ENCODE results near the gene IGF1R. TPM values are rescaled to one million over a fixed set of nuclear protein-coding genes. Genes with fewer than 3 reads are reported as not detected.

Gene IGF1R
- total RNA-seq, 1 experiment from 2014 or later, result 71.3 TPM

DNA sequence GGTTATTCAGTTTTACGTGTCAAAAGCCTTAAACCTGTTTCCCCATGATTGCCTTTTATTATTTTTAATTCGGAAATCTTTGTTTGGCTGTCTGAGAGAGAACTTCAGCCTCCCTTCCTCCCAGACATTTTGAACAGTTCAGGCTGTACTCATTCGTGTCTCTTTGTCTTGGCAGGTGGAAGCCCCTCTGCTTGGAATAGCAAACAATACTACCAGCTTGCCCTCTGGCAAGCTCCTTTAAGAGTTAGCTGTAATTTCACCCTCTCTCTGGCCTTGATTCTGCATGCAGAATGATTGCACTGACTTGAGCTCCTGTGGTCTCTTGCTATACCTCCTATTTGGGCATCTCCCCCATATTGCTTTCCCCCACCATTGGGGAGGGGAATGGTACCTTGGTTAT is 11.7 kb downstream of the IGF1R start:
- Histone ChIP-seq H3K27me3 (ENCODE audit: insufficient read depth, low read depth) (no peaks in the 10 kb centered on the region), H3K9me3 (ENCODE audit: insufficient read depth, low read depth) (no peaks in the 10 kb centered on the region), H3K79me2 (ENCODE audit: low read depth) (peaks cover 98% of the 10 kb centered on the region), H3K4me2 (no peak overlapping the region), H3K36me3 (ENCODE audit: low read depth) (peaks cover 5% of the 10 kb centered on the region; the same call in 1 of the 2 replicates), H3K9me2 (ENCODE audit: insufficient read depth) (no peaks in the 10 kb centered on the region), H3K4me1 (replicated peaks; ENCODE audit: insufficient read depth) (peaks cover 3% of the 10 kb centered on the region; the same call in 1 of the 2 replicates), H3K4me3 (no peak overlapping the region), H3F3A (ENCODE audit: insufficient read depth, low read depth) (no peaks in the 10 kb centered on the region), H2AFZ (no peak overlapping the region), H4K20me1 (ENCODE audit: insufficient read depth) (peaks cover 4% of the 10 kb centered on the region; the same call in 1 of the 2 replicates), H3K27ac (no peak overlapping the region)
- ChIA-PET POLR2A (ENCODE audit: unreplicated experiment) (no interaction called here), CTCF (interaction anchor here (0.6 kb wide), 1 partner anchor 141 kb away, joined by 3 read pairs; no protein-coding TSS in a partner anchor)
- TF ChIP-seq, protein P1, sequence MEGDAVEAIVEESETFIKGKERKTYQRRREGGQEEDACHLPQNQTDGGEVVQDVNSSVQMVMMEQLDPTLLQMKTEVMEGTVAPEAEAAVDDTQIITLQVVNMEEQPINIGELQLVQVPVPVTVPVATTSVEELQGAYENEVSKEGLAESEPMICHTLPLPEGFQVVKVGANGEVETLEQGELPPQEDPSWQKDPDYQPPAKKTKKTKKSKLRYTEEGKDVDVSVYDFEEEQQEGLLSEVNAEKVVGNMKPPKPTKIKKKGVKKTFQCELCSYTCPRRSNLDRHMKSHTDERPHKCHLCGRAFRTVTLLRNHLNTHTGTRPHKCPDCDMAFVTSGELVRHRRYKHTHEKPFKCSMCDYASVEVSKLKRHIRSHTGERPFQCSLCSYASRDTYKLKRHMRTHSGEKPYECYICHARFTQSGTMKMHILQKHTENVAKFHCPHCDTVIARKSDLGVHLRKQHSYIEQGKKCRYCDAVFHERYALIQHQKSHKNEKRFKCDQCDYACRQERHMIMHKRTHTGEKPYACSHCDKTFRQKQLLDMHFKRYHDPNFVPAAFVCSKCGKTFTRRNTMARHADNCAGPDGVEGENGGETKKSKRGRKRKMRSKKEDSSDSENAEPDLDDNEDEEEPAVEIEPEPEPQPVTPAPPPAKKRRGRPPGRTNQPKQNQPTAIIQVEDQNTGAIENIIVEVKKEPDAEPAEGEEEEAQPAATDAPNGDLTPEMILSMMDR (conservative IDR thresholded peaks at IDR 0.05), result no peak
- no peak for TF ChIP-seq EZH2 (IDR thresholded peaks at IDR 0.05; ENCODE audit: low read depth)
- DNase-seq, result no peak
- no TSS peak for BruUV-seq (replicated peaks)
- intact Hi-C loops (cut with micrococcal nuclease; ENCODE audit: unreplicated experiment), result no loop called here

DNA sequence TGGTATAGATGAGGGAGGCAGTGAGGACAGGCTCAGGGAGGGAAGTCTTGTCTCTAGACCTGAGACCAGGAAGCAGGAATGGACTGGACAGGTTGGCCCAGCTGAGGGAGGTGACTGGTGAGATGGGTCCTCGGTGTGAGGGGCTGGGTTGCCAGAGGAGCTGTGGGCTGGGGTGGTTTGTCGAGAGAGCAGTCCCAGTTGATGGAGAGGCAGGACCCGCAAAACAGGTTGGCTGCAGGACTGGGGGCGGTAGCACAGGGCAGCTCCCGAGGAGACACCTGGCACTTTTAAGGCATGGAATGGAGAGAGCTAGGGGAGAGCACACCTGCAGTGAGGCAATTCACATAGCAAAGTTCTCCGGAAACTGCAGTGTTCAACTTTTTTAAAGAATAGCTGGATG is 14.7 kb downstream of the IGF1R start:
- no peak overlapping the region for H2AFZ ChIP-seq
- intact Hi-C loops (cut with micrococcal nuclease; ENCODE audit: unreplicated experiment), result no loop called here
- no peak overlapping the region for H3K4me3 ChIP-seq
- no peak overlapping the region for H3K27ac ChIP-seq
- H3F3A ChIP-seq (ENCODE audit: insufficient read depth, low read depth), result peaks cover 7% of the 10 kb centered on the region; the same call in 1 of the 2 replicates
- no peaks in the 10 kb centered on the region for H3K9me3 ChIP-seq (ENCODE audit: insufficient read depth, low read depth)
- no peaks in the 10 kb centered on the region for H3K9me2 ChIP-seq (ENCODE audit: insufficient read depth)
- ChIA-PET CTCF (interaction anchor here (0.6 to 1.1 kb wide), 3 partner anchors 11 to 93 kb away, joined by 4 to 7 read pairs (median 4); no protein-coding TSS in a partner anchor), POLR2A (ENCODE audit: unreplicated experiment) (interaction anchor here (0.6 kb wide), 1 partner anchor 61 kb away, joined by 3 read pairs; no protein-coding TSS in a partner anchor)
- H4K20me1 ChIP-seq (ENCODE audit: insufficient read depth), result peaks cover 4% of the 10 kb centered on the region; the same call in 1 of the 2 replicates
- no peak overlapping the region for H3K4me2 ChIP-seq
- H3K27me3 ChIP-seq (ENCODE audit: insufficient read depth, low read depth), result no peaks in the 10 kb centered on the region
- peaks cover 15% of the 10 kb centered on the region for H3K4me1 ChIP-seq (replicated peaks; ENCODE audit: insufficient read depth)
- peaks cover 5% of the 10 kb centered on the region; the same call in 1 of the 2 replicates for H3K36me3 ChIP-seq (ENCODE audit: low read depth)
- peaks cover 98% of the 10 kb centered on the region for H3K79me2 ChIP-seq (ENCODE audit: low read depth)
- DNase-seq, result no peak
- BruUV-seq (replicated peaks), result no TSS peak
- TF ChIP-seq EZH2 (IDR thresholded peaks at IDR 0.05; ENCODE audit: low read depth), result no peak
- TF ChIP-seq, protein P1 (conservative IDR thresholded peaks at IDR 0.05), result no peak

DNA sequence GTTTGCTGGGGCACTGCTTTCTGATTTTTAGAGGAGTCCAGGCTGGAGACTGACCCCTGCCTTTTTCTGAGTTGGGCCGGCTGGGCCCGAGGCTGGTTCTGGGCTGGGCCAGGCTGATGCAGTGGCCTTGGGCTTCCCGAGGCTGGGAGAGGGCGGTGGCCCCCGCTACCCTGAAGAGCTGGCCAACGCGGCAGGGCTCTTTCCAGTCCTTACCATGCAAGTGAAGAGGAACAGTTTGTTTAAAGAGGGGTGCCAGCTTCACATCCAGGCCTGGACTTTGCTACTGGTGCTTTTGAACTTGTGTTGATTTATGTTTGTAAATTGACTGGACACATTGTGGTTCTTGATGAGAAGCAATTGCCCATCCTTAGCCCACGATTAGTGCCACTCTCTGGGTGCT is 15.3 kb downstream of the IGF1R start:
- Histone ChIP-seq H4K20me1 (ENCODE audit: insufficient read depth) (peaks cover 4% of the 10 kb centered on the region; the same call in 1 of the 2 replicates), H3K36me3 (ENCODE audit: low read depth) (peaks cover 5% of the 10 kb centered on the region; the same call in 1 of the 2 replicates), H3K4me3 (no peak overlapping the region), H3K27me3 (ENCODE audit: insufficient read depth, low read depth) (no peaks in the 10 kb centered on the region), H3K9me2 (ENCODE audit: insufficient read depth) (no peaks in the 10 kb centered on the region), H2AFZ (no peak overlapping the region), H3K27ac (no peak overlapping the region), H3K4me2 (no peak overlapping the region), H3K79me2 (ENCODE audit: low read depth) (peaks cover 98% of the 10 kb centered on the region), H3K4me1 (replicated peaks; ENCODE audit: insufficient read depth) (peaks cover 21% of the 10 kb centered on the region), H3K9me3 (ENCODE audit: insufficient read depth, low read depth) (no peaks in the 10 kb centered on the region), H3F3A (ENCODE audit: insufficient read depth, low read depth) (peaks cover 13% of the 10 kb centered on the region; the same call in 1 of the 2 replicates)
- DNase-seq, result no peak
- POLR2A ChIA-PET (ENCODE audit: unreplicated experiment), result interaction anchor here (0.6 kb wide), 1 partner anchor 60 kb away, joined by 3 read pairs; no protein-coding TSS in a partner anchor
- CTCF ChIA-PET, result interaction anchor here (1.0 kb wide), 1 partner anchor 11 kb away, joined by 4 read pairs; no protein-coding TSS in a partner anchor
- intact Hi-C loops (cut with micrococcal nuclease; ENCODE audit: unreplicated experiment), result no loop called here
- no TSS peak for BruUV-seq (replicated peaks)
- TF ChIP-seq EZH2 (IDR thresholded peaks at IDR 0.05; ENCODE audit: low read depth), result no peak
- TF ChIP-seq, protein P1 (conservative IDR thresholded peaks at IDR 0.05), result no peak
